Hepatocyte (in vitro differentiated cells): ENCODE results near the gene CLCA4. TPM values are rescaled to one million over a fixed set of nuclear protein-coding genes. Genes with fewer than 3 reads are reported as not detected.
A peak's percentile ranks its signal among the peaks of the same experiment; 100 is the strongest.

Source experiments
- DNase-seq: peaks from one replicate; pipeline ENCODE4 v3.0.0-alpha.2; 2016; ENCODE audit warnings: low spot score
- H2AFZ ChIP-seq: fragments of 200-600 bp; sonication (generic); 2 replicates; pipeline ENCODE4 v1.6.0; 2016; ENCODE audit warnings: antibody characterized with exemption, mild to moderate bottlenecking
- H3K27ac ChIP-seq: fragments of 200-600 bp; sonication (generic); 2 replicates; pipeline ENCODE4 v1.5.1; 2016; ENCODE audit warnings: mild to moderate bottlenecking
- H3K27me3 ChIP-seq: fragments of 200-600 bp; sonication (generic); 2 replicates; pipeline ENCODE4 v1.6.1; 2016
- H3K36me3 ChIP-seq: fragments of 200-600 bp; sonication (generic); replicated peaks from 2 replicates; pipeline ENCODE4 v1.5.1; 2016; ENCODE audit warnings: low read depth; ENCODE audit not compliant: insufficient read depth
- H3K4me1 ChIP-seq: fragments of 200-600 bp; sonication (generic); 2 replicates; pipeline ENCODE4 v1.5.1; 2016; ENCODE audit warnings: mild to moderate bottlenecking, moderate library complexity; ENCODE audit not compliant: insufficient read depth
- H3K4me2 ChIP-seq: fragments of 200-600 bp; sonication (generic); 2 replicates; pipeline ENCODE4 v1.6.0; 2016
- H3K4me3 ChIP-seq: fragments of 200-600 bp; sonication (generic); 2 replicates; pipeline ENCODE4 v1.5.1; 2016; ENCODE audit warnings: mild to moderate bottlenecking
- H3K79me2 ChIP-seq: fragments of 200-600 bp; sonication (generic); 2 replicates; pipeline ENCODE4 v1.6.0; 2017; ENCODE audit warnings: mild to moderate bottlenecking
- H3K9me2 ChIP-seq: fragments of 200-600 bp; sonication (generic); replicated peaks from 2 replicates; pipeline ENCODE4 v1.6.0; 2017; ENCODE audit warnings: mild to moderate bottlenecking; ENCODE audit not compliant: insufficient read depth
- H3K9me3 ChIP-seq: fragments of 200-600 bp; sonication (generic); 2 replicates; pipeline ENCODE4 v1.5.1; 2016; ENCODE audit warnings: low read depth, mild to moderate bottlenecking
- H4K20me1 ChIP-seq: fragments of 200-600 bp; sonication (generic); 2 replicates; pipeline ENCODE4 v1.6.0; 2016; ENCODE audit warnings: mild to moderate bottlenecking; ENCODE audit not compliant: insufficient read depth, poor library complexity, severe bottlenecking
- CTCF ChIP-seq: fragments of 200-600 bp; sonication (generic); IDR thresholded peaks from 2 replicates; pipeline ENCODE4 v1.5.1; 2016; ENCODE audit warnings: antibody characterized with exemption, mild to moderate bottlenecking; ENCODE audit not compliant: poor library complexity
- EZH2 ChIP-seq: fragments of 200-600 bp; sonication (generic); IDR thresholded peaks from 2 replicates; pipeline ENCODE4 v1.6.1; 2016; ENCODE audit warnings: antibody characterized with exemption, mild to moderate bottlenecking, borderline replicate concordance
- EZH2phosphoT487 ChIP-seq: fragments of 200-600 bp; sonication (generic); IDR thresholded peaks from one replicate; pipeline ENCODE4 v1.6.1; 2018; ENCODE audit warnings: antibody characterized with exemption, mild to moderate bottlenecking, low read depth, moderate library complexity; ENCODE audit not compliant: unreplicated experiment, severe bottlenecking
- WGBS: methylation state at CpG from one replicate; pipeline ENCODE4 v1.1.6; 2016; ENCODE audit warnings: low lambda C conversion rate; ENCODE audit errors: missing lambda C conversion rate; 5-methylcytosine and 5-hydroxymethylcytosine counted together
- polyA plus RNA-seq: library from polyadenylated mRNA; unstranded; fragments of >200 nt; fragmentation: Nextera tagmentation; extraction: Ambion mirVana; gene quantifications from 2 replicates; pipeline ENCODE4 v1.2.1, GENCODE V29; 2016
- total RNA-seq: library from RNA; depleted of rRNA; stranded (reverse); fragments of >200 nt; gene quantifications from 2 replicates; pipeline ENCODE4 v1.2.3, GENCODE V29; 2014

CLCA4 gene
- total and polyA plus RNA-seq, 2 experiments from 2014 or later = 0.07 to 0.22 TPM

- no peaks in the 10 kb centered on the region for H3K79me2 ChIP-seq
- no peaks in the 10 kb centered on the region for H3K9me3 ChIP-seq
- no peaks in the 10 kb centered on the region for H3K27me3 ChIP-seq
- H2AFZ ChIP-seq = no peak overlapping the region
- H3K36me3 ChIP-seq = no peaks in the 10 kb centered on the region
- H3K27ac ChIP-seq = no peak overlapping the region
- H3K4me1 ChIP-seq = peaks cover 26% of the 10 kb centered on the region
- no peaks in the 10 kb centered on the region for H4K20me1 ChIP-seq
- DNase-seq = no peak
- H3K4me3 ChIP-seq = no peak overlapping the region
- TF ChIP-seq EZH2 (no peak), EZH2phosphoT487 (no peak), CTCF (no peak)
- peak overlapping the region; percentile 11 for H3K4me2 ChIP-seq
- H3K9me2 ChIP-seq = no peaks in the 10 kb centered on the region
- WGBS = 44% methylated on average over 4 of the region's 4 CpGs
Observed at GRCh38 chr1:86505564-86505902, 41.3 kb upstream of the CLCA4 start.

- peaks cover 24% of the 10 kb centered on the region for H3K4me1 ChIP-seq
- WGBS = 58% methylated on average over 13 of the region's 13 CpGs
- no peak for TF ChIP-seq EZH2phosphoT487
- TF ChIP-seq CTCF = peak; percentile 46
- no peak for TF ChIP-seq EZH2
- H3K4me2 ChIP-seq = no peak overlapping the region
- H3K79me2 ChIP-seq = no peaks in the 10 kb centered on the region
- H2AFZ ChIP-seq = no peak overlapping the region
- H3K9me2 ChIP-seq = no peaks in the 10 kb centered on the region
- peak; percentile 27 for DNase-seq
- H4K20me1 ChIP-seq = no peaks in the 10 kb centered on the region
- H3K27ac ChIP-seq = no peak overlapping the region
- H3K9me3 ChIP-seq = no peaks in the 10 kb centered on the region
- no peaks in the 10 kb centered on the region for H3K27me3 ChIP-seq
- H3K4me3 ChIP-seq = no peak overlapping the region
- H3K36me3 ChIP-seq = no peaks in the 10 kb centered on the region
Observed at GRCh38 chr1:86507935-86508582, 38.8 kb upstream of the CLCA4 start.

GRCh38 chr1:86508583-86508969 lies 38.3 kb upstream of the CLCA4 start:
- Histone ChIP-seq H3K27ac (no peak overlapping the region), H3K4me1 (peaks cover 19% of the 10 kb centered on the region), H3K4me2 (no peak overlapping the region), H3K9me2 (no peaks in the 10 kb centered on the region), H2AFZ (no peak overlapping the region), H3K36me3 (no peaks in the 10 kb centered on the region), H4K20me1 (no peaks in the 10 kb centered on the region), H3K4me3 (no peak overlapping the region), H3K27me3 (no peaks in the 10 kb centered on the region), H3K9me3 (no peaks in the 10 kb centered on the region), H3K79me2 (no peaks in the 10 kb centered on the region)
- WGBS = 81% methylated on average over 2 of the region's 2 CpGs
- TF ChIP-seq CTCF = no peak
- no peak for TF ChIP-seq EZH2
- no peak for TF ChIP-seq EZH2phosphoT487
- DNase-seq = no peak
